Vagina (tissue), 2 donors: ENCODE results near the gene SLC16A5.

ENCODE experiments used
- POLR2A ChIP-seq, 2 donors: fragments of 450-650 bp; IDR thresholded peaks; one replicate each; pipeline ENCODE4 v1.6.1; 2017; ENCODE audit warnings: antibody characterized with exemption in 2 of 2, mild to moderate bottlenecking in 2 of 2, moderate library complexity in 2 of 2
- POLR2AphosphoS5 ChIP-seq, 2 donors: sonication (generic); formaldehyde crosslinking; IDR thresholded peaks; one replicate each; pipeline ENCODE4 v1.9.0; 2017; ENCODE audit warnings: antibody characterized with exemption in 2 of 2, mild to moderate bottlenecking in 2 of 2, low read depth in 1 of 2; ENCODE audit not compliant: insufficient read depth in 1 of 2
- TF ChIP-seq, protein P1 (sequence below), 3 experiments: fragments of 450-650 bp in 2 of 3; fragments of 200-600 bp in 1 of 3; sonication (generic) in 1 of 3; IDR thresholded peaks; one replicate each; pipeline ENCODE4 v1.5.1; 2017 to 2019; ENCODE audit warnings: antibody characterized with exemption in 3 of 3, mild to moderate bottlenecking in 2 of 3, moderate library complexity in 2 of 3

DNA sequence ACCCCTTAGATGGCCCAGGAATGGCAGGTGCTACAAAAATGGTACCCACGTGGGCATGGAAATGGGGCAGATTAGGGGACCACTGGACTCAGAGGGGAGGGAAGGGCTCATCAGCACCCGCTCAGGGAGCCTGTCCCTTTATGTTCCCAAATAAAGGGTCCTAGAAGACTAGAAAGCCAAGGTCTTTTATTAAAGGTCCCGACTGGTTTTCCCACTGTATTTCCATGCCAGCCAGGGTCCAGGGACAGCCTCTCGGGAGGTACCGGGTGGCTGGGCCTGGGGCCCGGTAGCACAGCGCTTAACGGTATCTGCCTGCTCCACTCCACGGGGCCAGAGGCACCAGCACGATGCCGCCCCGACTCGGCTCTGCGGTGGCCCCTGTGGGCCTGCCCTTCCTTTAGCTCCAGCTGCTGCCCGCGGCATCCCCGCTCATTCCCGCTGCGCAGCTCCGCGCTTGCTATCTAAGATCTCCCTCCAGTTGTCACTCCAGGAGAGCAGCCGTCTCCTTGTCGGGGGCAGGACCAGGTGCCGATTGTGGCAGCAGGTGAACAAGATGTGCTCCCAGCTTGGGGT lies 42.4 kb downstream of the SLC16A5 start:
- TF ChIP-seq, protein P1, sequence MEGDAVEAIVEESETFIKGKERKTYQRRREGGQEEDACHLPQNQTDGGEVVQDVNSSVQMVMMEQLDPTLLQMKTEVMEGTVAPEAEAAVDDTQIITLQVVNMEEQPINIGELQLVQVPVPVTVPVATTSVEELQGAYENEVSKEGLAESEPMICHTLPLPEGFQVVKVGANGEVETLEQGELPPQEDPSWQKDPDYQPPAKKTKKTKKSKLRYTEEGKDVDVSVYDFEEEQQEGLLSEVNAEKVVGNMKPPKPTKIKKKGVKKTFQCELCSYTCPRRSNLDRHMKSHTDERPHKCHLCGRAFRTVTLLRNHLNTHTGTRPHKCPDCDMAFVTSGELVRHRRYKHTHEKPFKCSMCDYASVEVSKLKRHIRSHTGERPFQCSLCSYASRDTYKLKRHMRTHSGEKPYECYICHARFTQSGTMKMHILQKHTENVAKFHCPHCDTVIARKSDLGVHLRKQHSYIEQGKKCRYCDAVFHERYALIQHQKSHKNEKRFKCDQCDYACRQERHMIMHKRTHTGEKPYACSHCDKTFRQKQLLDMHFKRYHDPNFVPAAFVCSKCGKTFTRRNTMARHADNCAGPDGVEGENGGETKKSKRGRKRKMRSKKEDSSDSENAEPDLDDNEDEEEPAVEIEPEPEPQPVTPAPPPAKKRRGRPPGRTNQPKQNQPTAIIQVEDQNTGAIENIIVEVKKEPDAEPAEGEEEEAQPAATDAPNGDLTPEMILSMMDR (IDR thresholded peaks at IDR 0.05) = no peak
- no peak for TF ChIP-seq POLR2AphosphoS5 (IDR thresholded peaks at IDR 0.05; ENCODE audit: insufficient read depth in 1 of 2, low read depth in 1 of 2)
- no peak for TF ChIP-seq POLR2A (IDR thresholded peaks at IDR 0.05)
